Tibial nerve (tissue), 4 donors: Measurements from ENCODE around the gene STAMBPL1. TPM values are rescaled to one million over a fixed set of nuclear protein-coding genes. Genes with fewer than 3 reads are reported as not detected.
A peak's percentile ranks its signal among the peaks of the same experiment; 100 is the strongest.

Source experiments
- DNase-seq, 2 donors: peaks; one replicate each; pipeline ENCODE4 v3.0.0-alpha.2; 2019; ENCODE audit warnings: low spot score in 2 of 2
- H3K27ac ChIP-seq, 4 donors: fragments of 200-600 bp; sonication (generic) in 3 of 4; one replicate each; pipeline ENCODE4 v1.5.1; 2017 to 2019; ENCODE audit warnings: mild to moderate bottlenecking in 1 of 4
- H3K27me3 ChIP-seq, 2 donors: fragments of 200-600 bp; sonication (generic) in 1 of 2; one replicate each; pipeline versions ENCODE4 v1.5.1 to v1.6.0; 2017 to 2019
- H3K36me3 ChIP-seq, 3 donors: fragments of 200-600 bp; sonication (generic); one replicate each; pipeline ENCODE4 v1.5.1; 2018 to 2019
- H3K4me1 ChIP-seq, 4 donors: fragments of 200-600 bp; sonication (generic) in 3 of 4; one replicate each; pipeline ENCODE4 v1.5.1; 2017 to 2019
- H3K4me3 ChIP-seq, 4 donors: fragments of 200-600 bp; sonication (generic) in 3 of 4; one replicate each; pipeline ENCODE4 v1.5.1; 2017 to 2019; ENCODE audit warnings: mild to moderate bottlenecking in 1 of 4, moderate library complexity in 1 of 4
- H3K9me3 ChIP-seq, 4 donors: fragments of 200-600 bp; sonication (generic) in 3 of 4; one replicate each; pipeline ENCODE4 v1.5.1; 2017 to 2019
- CTCF ChIP-seq, 5 experiments: fragments of 200-600 bp in 3 of 5; fragments of 450-650 bp in 2 of 5; sonication (generic) in 3 of 5; IDR thresholded peaks; one replicate each; pipeline ENCODE4 v1.5.1; 2016 to 2019; ENCODE audit warnings: antibody characterized with exemption in 5 of 5, mild to moderate bottlenecking in 3 of 5, moderate library complexity in 2 of 5
- EP300 ChIP-seq, 2 donors: sonication (generic); formaldehyde crosslinking; IDR thresholded peaks; one replicate each; pipeline ENCODE4 v1.6.1; 2017; ENCODE audit warnings: antibody characterized with exemption in 2 of 2, mild to moderate bottlenecking in 1 of 2
- POLR2A ChIP-seq, 2 donors: fragments of 450-650 bp; IDR thresholded peaks; one replicate each; pipeline ENCODE4 v1.6.1; 2017; ENCODE audit warnings: antibody characterized with exemption in 2 of 2, mild to moderate bottlenecking in 2 of 2, moderate library complexity in 2 of 2
- WGBS, 2 donors: methylation state at CpG; one replicate each; pipeline ENCODE4 v1.1.5; 2018; 5-methylcytosine and 5-hydroxymethylcytosine counted together
- total RNA-seq, 4 donors: library from RNA; depleted of rRNA; stranded (reverse); fragments of >200 nt; gene quantifications; one replicate each; pipeline ENCODE4 v1.1.0, GENCODE V29; 2016

STAMBPL1 gene
- total RNA-seq, 4 donors from 2014 or later: 14.2 to 34.5 (median 25.5) TPM

GRCh38 chr10:88896994-88897853 is 17.2 kb downstream of the STAMBPL1 start:
- peak overlapping the region in 3 of 4 donors; percentile 62 to 71 (median 71) for H3K27ac ChIP-seq
- H3K27me3 ChIP-seq: no peaks in the 10 kb centered on the region
- H3K4me1 ChIP-seq: peaks cover 0 to 40% (median 22%) of the 10 kb centered on the region in 4 donors
- H3K4me3 ChIP-seq: no peak overlapping the region
- H3K9me3 ChIP-seq: no peaks in the 10 kb centered on the region
- no peak for DNase-seq
- TF ChIP-seq POLR2A (IDR thresholded peaks at IDR 0.05) (no peak), EP300 (IDR thresholded peaks at IDR 0.05) (no peak), CTCF (IDR thresholded peaks at IDR 0.05) (no peak)
- no peaks in the 10 kb centered on the region for H3K36me3 ChIP-seq
- WGBS, 2 donors: 53 to 61% methylated on average over 8 of the region's 8 CpGs

- no peaks in the 10 kb centered on the region for H3K36me3 ChIP-seq
- no peaks in the 10 kb centered on the region for H3K9me3 ChIP-seq
- DNase-seq: no peak
- H3K4me1 ChIP-seq: peaks cover 0 to 39% (median 20%) of the 10 kb centered on the region in 4 donors
- TF ChIP-seq EP300 (IDR thresholded peaks at IDR 0.05): no peak
- TF ChIP-seq CTCF (IDR thresholded peaks at IDR 0.05): no peak
- no peak for TF ChIP-seq POLR2A (IDR thresholded peaks at IDR 0.05)
- H3K4me3 ChIP-seq: no peak overlapping the region
- H3K27me3 ChIP-seq: no peaks in the 10 kb centered on the region
- 87 to 91% methylated on average over 3 of the region's 3 CpGs for WGBS, 2 donors
- peak overlapping the region in 1 of 4 donors; percentile 10 for H3K27ac ChIP-seq
These were observed 18.7 kb downstream of the STAMBPL1 start for GRCh38 chr10:88898727-88899126.

- 47 to 60% methylated on average over 2 of the region's 2 CpGs for WGBS, 2 donors
- no peak for DNase-seq
- H3K4me3 ChIP-seq: no peak overlapping the region
- H3K27me3 ChIP-seq: no peaks in the 10 kb centered on the region
- no peak for TF ChIP-seq CTCF (IDR thresholded peaks at IDR 0.05)
- TF ChIP-seq EP300 (IDR thresholded peaks at IDR 0.05): no peak
- TF ChIP-seq POLR2A (IDR thresholded peaks at IDR 0.05): no peak
- H3K9me3 ChIP-seq: no peaks in the 10 kb centered on the region
- peaks cover 0 to 33% (median 17%) of the 10 kb centered on the region in 4 donors for H3K4me1 ChIP-seq
- H3K27ac ChIP-seq: peak overlapping the region in 1 of 4 donors; percentile 51
- H3K36me3 ChIP-seq: peaks cover 0 to 4% (median 0%) of the 10 kb centered on the region in 3 donors
These were observed 19.8 kb downstream of the STAMBPL1 start for GRCh38 chr10:88899886-88900285.

GRCh38 chr10:88901206-88901983 is 21.4 kb downstream of the STAMBPL1 start:
- H3K4me1 ChIP-seq: peaks cover 0 to 30% (median 15%) of the 10 kb centered on the region in 4 donors
- no peak for DNase-seq
- 82 to 91% methylated on average over 1 of the region's 1 CpG for WGBS, 2 donors
- H3K4me3 ChIP-seq: no peak overlapping the region
- H3K27ac ChIP-seq: peak overlapping the region in 1 of 4 donors; percentile 51
- H3K9me3 ChIP-seq: no peaks in the 10 kb centered on the region
- H3K27me3 ChIP-seq: no peaks in the 10 kb centered on the region
- TF ChIP-seq EP300 (IDR thresholded peaks at IDR 0.05): no peak
- TF ChIP-seq POLR2A (IDR thresholded peaks at IDR 0.05): no peak
- TF ChIP-seq CTCF (IDR thresholded peaks at IDR 0.05): no peak
- peaks cover 0 to 4% (median 0%) of the 10 kb centered on the region in 3 donors for H3K36me3 ChIP-seq
